ENCODE measurements around the gene PRPSAP2. TPM values are rescaled to one million over a fixed set of nuclear protein-coding genes. Genes with fewer than 3 reads are reported as not detected.
A peak's percentile ranks its signal among the peaks of the same experiment; 100 is the strongest.

PRPSAP2 gene
- total and polyA plus RNA-seq, 3 experiments from 2014 or later: 38.4 to 51.6 (median 49.7) TPM

DNA sequence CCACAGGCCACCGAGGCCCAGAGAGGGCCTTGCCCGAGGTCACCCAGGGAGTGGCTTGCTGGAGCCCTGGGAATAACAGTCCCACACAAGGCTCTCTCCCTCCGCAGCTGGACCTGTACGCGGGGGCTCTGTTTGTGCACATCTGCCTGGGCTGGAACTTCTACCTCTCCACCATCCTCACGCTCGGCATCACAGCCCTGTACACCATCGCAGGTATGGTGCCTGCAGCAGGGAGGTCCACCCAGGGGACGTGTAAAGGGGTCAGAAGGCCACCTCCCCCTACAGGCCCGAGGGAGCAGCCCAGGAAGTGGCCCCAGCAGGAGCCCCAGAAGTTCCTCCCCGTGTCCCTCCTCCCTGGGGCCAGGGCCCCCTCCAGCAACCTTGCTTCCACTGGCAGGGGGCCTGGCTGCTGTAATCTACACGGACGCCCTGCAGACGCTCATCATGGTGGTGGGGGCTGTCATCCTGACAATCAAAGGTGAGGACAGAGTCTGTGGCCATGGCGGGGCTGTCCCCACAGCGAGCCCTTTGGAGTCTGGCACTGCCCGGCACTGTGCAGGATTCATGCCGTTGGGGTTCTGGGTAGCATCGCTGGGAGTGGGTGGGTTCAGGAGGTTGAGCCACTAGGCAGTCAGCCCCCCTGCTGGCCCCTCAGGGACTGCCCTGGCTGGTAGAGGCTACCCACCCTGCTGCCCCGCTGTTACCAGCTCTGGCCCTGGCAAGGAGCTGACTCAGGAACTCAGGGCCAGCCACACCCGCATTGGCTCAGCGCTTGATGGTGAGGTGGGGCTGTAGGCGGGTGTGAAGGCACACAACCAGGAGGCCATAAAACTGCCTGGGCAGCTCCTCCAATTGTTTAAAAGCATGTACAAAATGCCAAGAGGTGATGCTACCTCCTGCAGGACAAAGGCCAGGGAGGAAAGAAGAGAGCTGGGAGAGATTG lies 111.3 kb downstream of the PRPSAP2 start:
- H3K4me1 Mint-ChIP-seq: peaks cover 0 to 11% (median 3%) of the 10 kb centered on the region in 3 donors

GRCh38 chr17:18970582-18971480 lies 112.9 kb downstream of the PRPSAP2 start:
- H3K4me1 Mint-ChIP-seq: peaks cover 0 to 11% (median 3%) of the 10 kb centered on the region in 3 donors
- H3K27ac ChIP-seq (ENCODE audit: low read depth, low read length): no peak overlapping the region
- peaks cover 0 to 32% (median 0%) of the 10 kb centered on the region in 3 donors for H3K36me3 Mint-ChIP-seq
- POLR2A ChIA-PET: no interaction called here
- H3K27me3 ChIP-seq (ENCODE audit: insufficient read depth, low read length, poor library complexity, severe bottlenecking): no peaks in the 10 kb centered on the region
- no peak overlapping the region for H3K4me3 Mint-ChIP-seq
- H3K4me1 ChIP-seq (ENCODE audit: insufficient read depth, low read length): no peaks in the 10 kb centered on the region
- peak overlapping the region in 1 of 8 donors; percentile 57 for H3K27ac Mint-ChIP-seq
- H3K9me3 Mint-ChIP-seq: no peaks in the 10 kb centered on the region
- H3K4me3 ChIP-seq (ENCODE audit: low read length): no peak overlapping the region
- no peaks in the 10 kb centered on the region for H3K36me3 ChIP-seq (ENCODE audit: insufficient read depth, low read length)
- DNase-seq: no peak
- no peaks in the 10 kb centered on the region for H3K9me3 ChIP-seq (ENCODE audit: low read length)
- CTCF ChIA-PET: interaction anchor here (1.3 to 1.5 kb wide), 2 partner anchors 10 kb away, joined by 3 to 6 read pairs; no protein-coding TSS in a partner anchor
- H3K27me3 Mint-ChIP-seq: no peaks in the 10 kb centered on the region

More for the DNA sequence above, 111.3 kb downstream of the PRPSAP2 start:
- no peaks in the 10 kb centered on the region for H3K9me3 ChIP-seq (ENCODE audit: low read length)
- peaks cover 0 to 22% (median 0%) of the 10 kb centered on the region in 3 donors for H3K36me3 Mint-ChIP-seq
- ChIA-PET POLR2A (no interaction called here), CTCF (interaction anchor here (1.3 kb wide), 1 partner anchor 8 kb away, joined by 3 read pairs; no protein-coding TSS in a partner anchor)
- H3K27ac ChIP-seq (ENCODE audit: low read depth, low read length): no peak overlapping the region
- no peaks in the 10 kb centered on the region for H3K4me1 ChIP-seq (ENCODE audit: insufficient read depth, low read length)
- H3K4me3 ChIP-seq (ENCODE audit: low read length): no peak overlapping the region
- H3K27me3 Mint-ChIP-seq: no peaks in the 10 kb centered on the region
- no peaks in the 10 kb centered on the region for H3K27me3 ChIP-seq (ENCODE audit: insufficient read depth, low read length, poor library complexity, severe bottlenecking)
- H3K27ac Mint-ChIP-seq: peak overlapping the region in 2 of 8 donors; percentile 23 to 73
- H3K36me3 ChIP-seq (ENCODE audit: insufficient read depth, low read length): no peaks in the 10 kb centered on the region
- H3K9me3 Mint-ChIP-seq: no peaks in the 10 kb centered on the region
- H3K4me3 Mint-ChIP-seq: no peak overlapping the region
- no peak for DNase-seq

DNA sequence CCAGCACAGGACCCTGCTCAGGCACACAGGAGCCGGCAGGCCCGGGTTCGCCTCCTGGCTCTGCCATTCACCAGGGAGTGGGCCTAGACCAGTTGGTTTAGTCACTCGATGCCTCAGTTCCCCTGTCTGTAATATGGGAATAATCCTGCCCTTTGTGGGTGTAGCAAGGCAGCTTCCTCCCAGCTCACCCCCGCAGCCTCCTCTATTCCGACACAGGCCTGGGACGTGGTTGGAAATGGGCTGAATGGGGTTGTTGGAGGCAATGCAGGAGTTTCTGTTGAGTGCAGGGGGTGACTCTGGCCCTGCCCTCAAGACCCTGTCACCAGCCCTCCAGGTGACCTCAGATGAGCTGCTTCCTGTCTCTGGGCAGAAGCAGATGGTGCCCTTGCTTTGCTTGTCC lies 113.9 kb downstream of the PRPSAP2 start:
- H3K4me1 Mint-ChIP-seq: peaks cover 0 to 11% (median 3%) of the 10 kb centered on the region in 3 donors
- POLR2A ChIA-PET: no interaction called here
- no peak overlapping the region for H3K4me3 ChIP-seq (ENCODE audit: low read length)
- no peaks in the 10 kb centered on the region for H3K4me1 ChIP-seq (ENCODE audit: insufficient read depth, low read length)
- H3K36me3 ChIP-seq (ENCODE audit: insufficient read depth, low read length): no peaks in the 10 kb centered on the region
- no peak overlapping the region for H3K27ac ChIP-seq (ENCODE audit: low read depth, low read length)
- CTCF ChIA-PET: interaction anchor here (1.5 kb wide), 1 partner anchor 11 kb away, joined by 6 read pairs; no protein-coding TSS in a partner anchor
- H3K9me3 Mint-ChIP-seq: no peaks in the 10 kb centered on the region
- no peaks in the 10 kb centered on the region for H3K27me3 ChIP-seq (ENCODE audit: insufficient read depth, low read length, poor library complexity, severe bottlenecking)
- H3K4me3 Mint-ChIP-seq: no peak overlapping the region
- H3K36me3 Mint-ChIP-seq: peaks cover 0 to 40% (median 0%) of the 10 kb centered on the region in 3 donors
- no peak for DNase-seq
- no peak overlapping the region for H3K27ac Mint-ChIP-seq
- H3K27me3 Mint-ChIP-seq: no peaks in the 10 kb centered on the region
- no peaks in the 10 kb centered on the region for H3K9me3 ChIP-seq (ENCODE audit: low read length)

DNA sequence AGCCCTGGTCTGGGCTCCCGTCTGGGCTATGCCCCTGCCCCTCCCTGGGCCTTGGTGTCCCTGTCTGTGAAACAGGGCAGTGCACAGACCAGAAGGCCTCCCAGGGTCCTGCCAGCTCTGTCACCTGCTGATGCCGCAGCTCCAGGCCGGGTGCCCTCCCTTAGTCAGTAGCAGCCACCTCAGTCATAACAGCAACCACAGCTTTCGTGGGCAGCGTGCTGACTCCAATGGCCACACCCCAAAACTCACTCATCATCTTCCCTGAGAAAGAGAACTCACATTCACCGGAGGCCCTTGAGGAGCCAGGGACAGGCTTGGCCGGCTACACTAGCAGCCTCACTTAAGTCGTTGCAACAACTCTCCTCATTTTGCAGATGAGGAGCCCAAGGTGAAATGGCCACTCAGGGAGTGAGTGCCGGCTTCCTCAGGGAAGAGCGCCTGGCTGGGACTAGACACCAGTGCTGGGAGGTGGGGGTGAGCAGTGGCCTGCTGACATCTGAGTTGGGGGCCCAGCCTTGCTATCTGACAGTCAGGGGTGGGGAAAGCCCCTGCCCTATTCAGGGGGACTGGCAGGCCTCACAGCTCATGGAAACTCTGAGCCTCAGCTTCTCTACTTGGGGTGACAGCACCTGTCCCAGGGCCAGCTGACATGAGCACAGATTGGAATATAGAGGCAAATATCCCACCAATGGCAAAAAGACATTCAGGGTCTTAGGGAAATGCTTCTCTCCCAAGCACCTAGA lies 116.6 kb downstream of the PRPSAP2 start:
- no peaks in the 10 kb centered on the region for H3K4me1 ChIP-seq (ENCODE audit: insufficient read depth, low read length)
- ChIA-PET POLR2A (interaction anchor here (0.5 kb wide), 1 partner anchor 78 kb away, joined by 8 read pairs; no protein-coding TSS in a partner anchor), CTCF (interaction anchor here (1.3 kb wide), 1 partner anchor 13 kb away, joined by 3 read pairs; no protein-coding TSS in a partner anchor)
- Mint-ChIP-seq H3K4me1 (peaks cover 0 to 9% (median 2%) of the 10 kb centered on the region in 3 donors), H3K4me3 (no peak overlapping the region), H3K9me3 (no peaks in the 10 kb centered on the region), H3K27ac (peak overlapping the region in 1 of 8 donors; percentile 58), H3K27me3 (no peaks in the 10 kb centered on the region), H3K36me3 (peaks cover 0 to 66% (median 0%) of the 10 kb centered on the region in 3 donors)
- no peaks in the 10 kb centered on the region for H3K27me3 ChIP-seq (ENCODE audit: insufficient read depth, low read length, poor library complexity, severe bottlenecking)
- H3K27ac ChIP-seq (ENCODE audit: low read depth, low read length): no peak overlapping the region
- H3K9me3 ChIP-seq (ENCODE audit: low read length): no peaks in the 10 kb centered on the region
- no peak overlapping the region for H3K4me3 ChIP-seq (ENCODE audit: low read length)
- H3K36me3 ChIP-seq (ENCODE audit: insufficient read depth, low read length): no peaks in the 10 kb centered on the region
- no peak for DNase-seq

- H3K36me3 Mint-ChIP-seq: peaks cover 0 to 69% (median 0%) of the 10 kb centered on the region in 3 donors
- H3K4me3 Mint-ChIP-seq: no peak overlapping the region
- Histone ChIP-seq H3K27me3 (ENCODE audit: insufficient read depth, low read length, poor library complexity, severe bottlenecking) (no peaks in the 10 kb centered on the region), H3K36me3 (ENCODE audit: insufficient read depth, low read length) (no peaks in the 10 kb centered on the region), H3K9me3 (ENCODE audit: low read length) (no peaks in the 10 kb centered on the region), H3K4me1 (ENCODE audit: insufficient read depth, low read length) (no peaks in the 10 kb centered on the region), H3K4me3 (ENCODE audit: low read length) (no peak overlapping the region), H3K27ac (ENCODE audit: low read depth, low read length) (no peak overlapping the region)
- no peaks in the 10 kb centered on the region for H3K9me3 Mint-ChIP-seq
- no peaks in the 10 kb centered on the region for H3K4me1 Mint-ChIP-seq
- ChIA-PET CTCF (interaction anchor here (0.6 kb wide), 1 partner anchor 17 kb away, joined by 3 read pairs; no protein-coding TSS in a partner anchor), POLR2A (interaction anchor here (0.5 kb wide), 1 partner anchor 79 kb away, joined by 8 read pairs; no protein-coding TSS in a partner anchor)
- H3K27ac Mint-ChIP-seq: no peak overlapping the region
- H3K27me3 Mint-ChIP-seq: no peaks in the 10 kb centered on the region
- DNase-seq: no peak
Measured at GRCh38 chr17:18975597-18975996, 117.7 kb downstream of the PRPSAP2 start.

DNA sequence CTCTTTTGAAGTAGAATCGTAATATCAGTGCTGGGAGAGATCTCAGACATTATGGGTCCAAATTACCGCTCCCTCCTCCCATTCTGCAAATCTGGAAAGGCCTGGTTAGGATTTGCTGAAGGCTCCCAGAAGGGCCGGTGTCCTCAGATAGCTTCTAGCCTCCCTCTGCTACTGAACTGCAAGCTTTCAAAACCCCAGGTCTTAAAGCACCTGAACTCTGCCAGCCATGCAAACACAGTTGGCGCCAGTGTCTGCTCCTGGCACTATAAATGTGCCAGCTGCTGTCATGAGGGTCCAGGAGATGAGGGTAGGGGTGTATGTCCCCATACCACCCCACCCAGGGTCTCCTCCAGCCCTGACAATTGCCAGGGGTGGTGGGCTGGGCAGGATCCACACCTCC lies 118.3 kb downstream of the PRPSAP2 start:
- Mint-ChIP-seq H3K4me3 (no peak overlapping the region), H3K4me1 (no peaks in the 10 kb centered on the region), H3K27ac (peak overlapping the region in 1 of 8 donors; percentile 15), H3K36me3 (peaks cover 0 to 68% (median 0%) of the 10 kb centered on the region in 3 donors), H3K27me3 (no peaks in the 10 kb centered on the region), H3K9me3 (no peaks in the 10 kb centered on the region)
- no peaks in the 10 kb centered on the region for H3K27me3 ChIP-seq (ENCODE audit: insufficient read depth, low read length, poor library complexity, severe bottlenecking)
- ChIA-PET POLR2A (no interaction called here), CTCF (interaction anchor here (0.6 kb wide), 1 partner anchor 16 kb away, joined by 3 read pairs; no protein-coding TSS in a partner anchor)
- no peaks in the 10 kb centered on the region for H3K36me3 ChIP-seq (ENCODE audit: insufficient read depth, low read length)
- no peaks in the 10 kb centered on the region for H3K4me1 ChIP-seq (ENCODE audit: insufficient read depth, low read length)
- DNase-seq: no peak
- H3K4me3 ChIP-seq (ENCODE audit: low read length): no peak overlapping the region
- no peak overlapping the region for H3K27ac ChIP-seq (ENCODE audit: low read depth, low read length)
- no peaks in the 10 kb centered on the region for H3K9me3 ChIP-seq (ENCODE audit: low read length)

- Histone ChIP-seq H3K9me3 (ENCODE audit: low read length) (no peaks in the 10 kb centered on the region), H3K27me3 (ENCODE audit: insufficient read depth, low read length, poor library complexity, severe bottlenecking) (no peaks in the 10 kb centered on the region), H3K4me1 (ENCODE audit: insufficient read depth, low read length) (no peaks in the 10 kb centered on the region), H3K36me3 (ENCODE audit: insufficient read depth, low read length) (no peaks in the 10 kb centered on the region), H3K4me3 (ENCODE audit: low read length) (no peak overlapping the region), H3K27ac (ENCODE audit: low read depth, low read length) (no peak overlapping the region)
- ChIA-PET CTCF (interaction anchor here (1.2 kb wide), 1 partner anchor 16 kb away, joined by 4 read pairs; no protein-coding TSS in a partner anchor), POLR2A (no interaction called here)
- DNase-seq: no peak
- no peak overlapping the region for H3K27ac Mint-ChIP-seq
- no peaks in the 10 kb centered on the region for H3K27me3 Mint-ChIP-seq
- no peaks in the 10 kb centered on the region for H3K9me3 Mint-ChIP-seq
- no peaks in the 10 kb centered on the region for H3K4me1 Mint-ChIP-seq
- H3K36me3 Mint-ChIP-seq: peaks cover 0 to 66% (median 0%) of the 10 kb centered on the region in 3 donors
- no peak overlapping the region for H3K4me3 Mint-ChIP-seq
Measured at GRCh38 chr17:18977021-18977420, 119.1 kb downstream of the PRPSAP2 start.

Data from CD8-positive, alpha-beta memory T cell (primary cell).